Measurements from ENCODE around the gene HSPH1. TPM values are rescaled to one million over a fixed set of nuclear protein-coding genes. Genes with fewer than 3 reads are reported as not detected.

HSPH1 gene
- total and polyA plus RNA-seq, 10 donors: 22.1 to 118 (median 33.9) TPM

DNA sequence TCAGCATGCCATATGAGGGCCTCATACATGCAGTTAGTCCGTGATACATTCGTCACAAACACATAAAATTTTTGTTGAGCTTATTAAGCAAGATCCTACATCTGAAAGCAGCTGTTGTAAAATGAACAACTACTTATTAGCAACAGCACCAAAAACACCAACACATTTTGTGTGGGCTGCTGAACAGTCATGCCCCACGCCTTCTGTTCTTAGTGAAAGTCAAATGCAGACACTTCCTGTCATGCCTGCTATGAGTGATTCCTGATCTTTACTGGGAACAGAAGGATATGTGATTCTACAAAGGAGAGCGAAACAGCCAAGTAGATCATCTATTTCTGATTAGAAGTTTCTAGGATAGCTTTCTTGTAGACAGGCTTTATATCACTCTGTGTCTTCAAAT lies 33.9 kb upstream of the HSPH1 start:
- 87 to 94% (median 89%) methylated on average over 4 of the region's 4 CpGs for WGBS, 5 donors
- Histone ChIP-seq H3K27me3 (replicated peaks in 1 of 7) (no peaks in the 10 kb centered on the region), H3K36me3 (no peaks in the 10 kb centered on the region)

DNA sequence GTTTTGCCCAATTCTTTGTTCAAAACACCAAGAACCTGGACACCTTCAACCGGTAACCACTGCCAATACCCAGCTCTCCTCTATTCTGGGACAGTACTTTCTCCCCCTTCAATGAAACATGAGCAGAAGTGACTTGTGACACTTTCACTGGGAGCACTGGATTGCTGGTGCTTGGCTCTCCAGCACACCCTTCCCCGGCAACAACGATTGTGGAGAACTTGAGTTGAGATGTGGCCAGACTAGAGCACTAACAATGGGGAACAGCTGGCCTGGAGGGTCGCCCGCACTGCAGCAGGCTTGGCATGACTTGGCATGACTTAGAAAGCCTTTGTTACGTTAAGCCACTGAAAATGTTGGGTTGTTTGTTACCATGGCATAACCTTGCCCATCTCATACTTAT lies 30.6 kb upstream of the HSPH1 start:
- Histone ChIP-seq H3K27ac (no peak overlapping the region), H3K36me3 (no peaks in the 10 kb centered on the region), H3K9me3 (no peaks in the 10 kb centered on the region), H3K4me3 (no peak overlapping the region), H3K4me1 (no peaks in the 10 kb centered on the region), H3K27me3 (replicated peaks in 1 of 7) (no peaks in the 10 kb centered on the region)
- WGBS, 5 donors: 95 to 99% (median 97%) methylated on average over 6 of the region's 6 CpGs
- TF ChIP-seq POLR2AphosphoS5 (IDR thresholded peaks at IDR 0.05) (no peak), POLR2A (IDR thresholded peaks at IDR 0.05) (no peak)
- TF ChIP-seq, protein P1, sequence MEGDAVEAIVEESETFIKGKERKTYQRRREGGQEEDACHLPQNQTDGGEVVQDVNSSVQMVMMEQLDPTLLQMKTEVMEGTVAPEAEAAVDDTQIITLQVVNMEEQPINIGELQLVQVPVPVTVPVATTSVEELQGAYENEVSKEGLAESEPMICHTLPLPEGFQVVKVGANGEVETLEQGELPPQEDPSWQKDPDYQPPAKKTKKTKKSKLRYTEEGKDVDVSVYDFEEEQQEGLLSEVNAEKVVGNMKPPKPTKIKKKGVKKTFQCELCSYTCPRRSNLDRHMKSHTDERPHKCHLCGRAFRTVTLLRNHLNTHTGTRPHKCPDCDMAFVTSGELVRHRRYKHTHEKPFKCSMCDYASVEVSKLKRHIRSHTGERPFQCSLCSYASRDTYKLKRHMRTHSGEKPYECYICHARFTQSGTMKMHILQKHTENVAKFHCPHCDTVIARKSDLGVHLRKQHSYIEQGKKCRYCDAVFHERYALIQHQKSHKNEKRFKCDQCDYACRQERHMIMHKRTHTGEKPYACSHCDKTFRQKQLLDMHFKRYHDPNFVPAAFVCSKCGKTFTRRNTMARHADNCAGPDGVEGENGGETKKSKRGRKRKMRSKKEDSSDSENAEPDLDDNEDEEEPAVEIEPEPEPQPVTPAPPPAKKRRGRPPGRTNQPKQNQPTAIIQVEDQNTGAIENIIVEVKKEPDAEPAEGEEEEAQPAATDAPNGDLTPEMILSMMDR (IDR thresholded peaks at IDR 0.05 in 8 of 11, conservative IDR thresholded peaks at IDR 0.05 in 3 of 11): no peak
- intact Hi-C loops (cut with DNase I; ENCODE audit: low total_unique reads): no loop called here
- no peak for DNase-seq

More for the DNA sequence above, 33.9 kb upstream of the HSPH1 start:
- DNase-seq: no peak
- Histone ChIP-seq H3K4me3 (no peak overlapping the region), H3K27ac (no peak overlapping the region), H3K9me3 (no peaks in the 10 kb centered on the region), H3K4me1 (peaks cover 0 to 14% (median 10%) of the 10 kb centered on the region in 6 donors)
- TF ChIP-seq, protein P1 (IDR thresholded peaks at IDR 0.05 in 8 of 11, conservative IDR thresholded peaks at IDR 0.05 in 3 of 11): no peak
- TF ChIP-seq POLR2A (IDR thresholded peaks at IDR 0.05) (no peak), POLR2AphosphoS5 (IDR thresholded peaks at IDR 0.05) (no peak)
- intact Hi-C loops (cut with DNase I; ENCODE audit: low total_unique reads): no loop called here

DNA sequence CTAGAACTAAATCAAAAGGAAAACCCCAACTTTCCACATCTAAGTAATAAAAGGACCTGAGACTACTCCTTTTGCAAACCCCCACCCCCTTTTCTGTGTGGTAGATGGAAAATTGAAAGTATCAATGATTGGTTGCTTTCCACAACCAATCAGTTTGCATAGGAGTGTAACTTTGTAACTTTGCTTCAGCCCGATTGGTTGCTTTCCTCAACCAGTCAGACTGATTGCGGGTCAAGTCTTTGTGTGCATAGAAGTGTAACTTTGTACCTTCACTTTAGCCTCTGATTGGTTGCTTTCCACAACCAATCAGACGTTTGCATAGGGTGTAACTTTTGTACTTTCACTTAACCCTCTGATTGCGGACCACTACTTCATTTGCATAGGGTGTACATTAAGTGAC lies 30.0 kb upstream of the HSPH1 start:
- intact Hi-C loops (cut with DNase I; ENCODE audit: low total_unique reads): no loop called here
- no peak overlapping the region for H3K4me3 ChIP-seq

GRCh38 chr13:31184981-31185645 lies 23.4 kb upstream of the HSPH1 start:
- no peak for DNase-seq
- no peaks in the 10 kb centered on the region for H3K36me3 ChIP-seq
- WGBS, 5 donors: 80 to 93% (median 90%) methylated on average over 7 of the region's 7 CpGs
- no peaks in the 10 kb centered on the region for H3K4me1 ChIP-seq
- intact Hi-C loops (cut with DNase I; ENCODE audit: low total_unique reads): no loop called here
- H3K9me3 ChIP-seq: no peaks in the 10 kb centered on the region
- H3K27ac ChIP-seq: no peak overlapping the region
- H3K27me3 ChIP-seq (replicated peaks in 1 of 7): no peaks in the 10 kb centered on the region
- no peak overlapping the region for H3K4me3 ChIP-seq
- TF ChIP-seq POLR2A (IDR thresholded peaks at IDR 0.05) (no peak), POLR2AphosphoS5 (IDR thresholded peaks at IDR 0.05) (no peak)
- TF ChIP-seq, protein P1 (IDR thresholded peaks at IDR 0.05 in 8 of 11, conservative IDR thresholded peaks at IDR 0.05 in 3 of 11): no peak

More for the DNA sequence above, 30.0 kb upstream of the HSPH1 start:
- Histone ChIP-seq H3K9me3 (no peaks in the 10 kb centered on the region), H3K27me3 (replicated peaks in 1 of 7) (no peaks in the 10 kb centered on the region), H3K4me1 (no peaks in the 10 kb centered on the region), H3K36me3 (no peaks in the 10 kb centered on the region), H3K27ac (no peak overlapping the region)
- TF ChIP-seq POLR2AphosphoS5 (IDR thresholded peaks at IDR 0.05): no peak
- TF ChIP-seq POLR2A (IDR thresholded peaks at IDR 0.05): no peak
- TF ChIP-seq, protein P1 (IDR thresholded peaks at IDR 0.05 in 8 of 11, conservative IDR thresholded peaks at IDR 0.05 in 3 of 11): no peak
- DNase-seq: no peak
- WGBS, 5 donors: 83 to 90% (median 86%) methylated on average over 4 of the region's 4 CpGs
